GM10266 (cell line): Measurements from ENCODE around the gene PPCDC.

Source experiments
- DNase-seq: peaks from one replicate; pipeline ENCODE4 v3.0.0; 2012; ENCODE audit errors: extremely low spot score
- CTCF ChIP-seq: IDR thresholded peaks from 2 replicates; pipeline ENCODE4 v1.5.1; 2012; ENCODE audit warnings: mild to moderate bottlenecking, low read depth; ENCODE audit not compliant: control insufficient read depth, insufficient read depth; ENCODE audit errors: missing control alignments

Gene PPCDC

DNA sequence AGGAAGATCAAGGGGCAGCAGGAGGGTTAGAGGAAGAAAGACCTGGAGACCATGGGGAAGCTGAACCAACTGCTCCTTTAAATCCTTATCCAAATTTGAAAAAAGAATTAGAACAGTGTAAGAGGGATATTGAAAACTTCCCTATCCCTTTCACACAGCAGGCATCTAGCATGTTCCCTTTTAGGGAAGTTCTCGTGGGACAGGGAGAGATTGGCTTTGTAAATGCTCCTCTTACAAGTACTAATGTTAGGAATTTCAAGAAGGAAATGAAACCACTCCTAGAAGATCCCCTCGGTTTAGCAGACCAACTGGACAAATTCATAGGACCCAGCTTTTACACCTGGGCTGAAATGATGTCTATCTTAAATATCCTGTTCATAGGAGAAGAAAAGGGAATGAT is 41.5 kb downstream of the PPCDC start:
- TF ChIP-seq CTCF = no peak
- DNase-seq = no peak

DNA sequence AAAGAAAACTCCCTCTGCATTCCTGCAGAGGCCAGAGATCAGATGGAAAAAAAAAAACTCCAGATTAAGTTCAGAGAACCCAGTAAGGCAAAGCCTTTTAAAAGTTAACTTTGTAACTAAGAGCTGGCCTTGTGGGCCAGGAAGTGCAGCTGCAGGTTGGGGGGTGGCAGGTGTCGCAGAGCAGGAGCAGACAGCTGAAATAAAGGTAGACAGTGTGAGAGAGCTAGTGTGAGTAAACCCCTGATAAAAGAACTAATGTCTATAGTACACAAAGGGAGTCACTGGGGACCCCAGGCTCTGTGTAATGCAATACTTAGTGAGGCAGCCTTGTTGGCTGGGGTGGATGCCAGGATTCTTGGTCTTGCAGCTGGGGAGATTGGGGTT is 42.1 kb downstream of the PPCDC start:
- TF ChIP-seq CTCF = no peak
- no peak for DNase-seq

- no peak for TF ChIP-seq CTCF
- no peak for DNase-seq
Observed at GRCh38 chr15:75065851-75066509, 42.6 kb downstream of the PPCDC start.

- TF ChIP-seq CTCF = no peak
- DNase-seq = peak; percentile 27
Observed at GRCh38 chr15:75067123-75067830, 43.9 kb downstream of the PPCDC start.

DNA sequence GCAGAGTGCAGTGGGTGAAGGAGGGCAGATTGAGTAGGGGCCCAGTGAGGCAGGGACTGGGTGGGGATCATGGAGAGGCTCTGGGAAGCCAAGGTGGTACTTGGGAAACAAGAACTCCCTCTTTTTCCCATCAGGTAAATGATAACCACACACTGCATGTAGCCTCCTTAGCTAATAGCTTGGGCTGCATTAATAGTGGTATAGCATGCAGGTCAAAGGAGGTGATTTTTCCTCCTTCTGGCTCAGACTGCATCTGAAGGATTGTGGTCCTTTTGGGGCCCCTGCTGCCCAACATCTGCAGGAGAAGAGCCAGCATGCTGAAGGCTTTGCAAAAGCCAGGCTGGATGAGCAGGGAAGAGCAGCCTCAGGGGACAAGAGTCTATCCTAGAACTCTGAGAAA is 45.4 kb downstream of the PPCDC start:
- TF ChIP-seq CTCF = no peak

GRCh38 chr15:75069301-75069925 is 46.0 kb downstream of the PPCDC start:
- no peak for TF ChIP-seq CTCF
- peak; percentile 75 for DNase-seq

More for the DNA sequence above, 45.4 kb downstream of the PPCDC start:
- DNase-seq = no peak

DNA sequence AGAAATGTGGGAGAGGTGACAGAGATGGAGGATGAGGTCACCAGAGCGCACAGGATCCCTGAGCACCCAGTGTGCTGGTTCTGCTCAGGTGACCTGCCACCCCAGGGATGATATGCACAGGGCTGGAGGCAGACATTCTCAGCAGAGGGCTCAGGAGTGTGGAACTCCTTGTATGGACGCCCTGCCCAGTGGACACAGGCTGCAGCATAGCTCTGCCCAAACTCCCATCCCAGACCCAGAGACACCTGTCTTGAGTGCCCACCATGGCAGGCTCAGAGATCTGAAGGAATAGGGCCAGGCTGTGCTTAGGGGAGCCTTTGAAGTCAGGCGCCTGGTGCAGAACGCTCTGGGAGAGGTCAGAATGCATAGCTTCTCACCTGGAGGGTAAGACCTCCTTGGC is 47.3 kb downstream of the PPCDC start:
- TF ChIP-seq CTCF = no peak

More for the DNA sequence above, 47.3 kb downstream of the PPCDC start:
- DNase-seq = no peak
